Measurements from ENCODE around the gene MLH3.
"Not testable (repeated sequence)": the region's sequence is repeated elsewhere in the genome, so short reads cannot be mapped to it uniquely, and the experiment has no call there.

MLH3 gene

DNA sequence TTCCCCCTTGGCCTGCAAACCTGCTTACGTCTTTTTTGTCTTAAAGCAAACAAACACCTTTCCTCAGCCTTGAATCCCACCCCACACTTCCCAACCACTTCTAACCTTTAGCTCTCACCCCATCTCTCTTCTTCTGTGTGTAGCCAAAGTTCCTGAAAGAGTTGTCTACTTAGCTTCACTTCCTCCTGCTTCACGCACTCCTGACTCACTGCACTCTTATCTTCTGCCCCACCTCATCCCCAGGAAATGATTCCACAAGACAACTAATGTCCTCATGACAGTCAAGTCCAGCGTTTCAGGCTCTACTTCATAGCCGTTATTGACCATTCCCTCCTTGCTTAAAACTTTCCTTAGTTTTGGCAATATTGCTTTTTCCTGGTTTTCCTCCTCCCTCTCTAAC is 26.2 kb downstream of the MLH3 start:
- DNase-seq, result no peak

DNA sequence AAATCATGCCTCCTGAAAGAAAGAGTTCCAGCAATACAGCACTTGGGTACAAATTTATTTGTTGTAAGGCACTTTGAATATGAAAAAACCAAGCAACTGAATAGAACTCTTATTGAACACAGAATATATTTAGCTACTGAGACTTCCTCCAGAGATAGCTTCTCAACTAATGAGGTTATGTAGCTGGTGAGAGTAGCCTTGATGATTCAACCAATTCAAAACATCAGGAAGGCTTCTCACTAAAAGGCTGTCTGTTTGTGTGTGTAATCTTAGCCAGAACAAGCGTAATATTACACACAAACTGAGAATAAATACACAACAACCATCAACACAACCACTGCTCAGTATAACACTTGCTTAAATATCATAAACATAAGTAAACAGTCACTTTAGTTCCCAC is 28.2 kb downstream of the MLH3 start:
- no peak for DNase-seq

DNA sequence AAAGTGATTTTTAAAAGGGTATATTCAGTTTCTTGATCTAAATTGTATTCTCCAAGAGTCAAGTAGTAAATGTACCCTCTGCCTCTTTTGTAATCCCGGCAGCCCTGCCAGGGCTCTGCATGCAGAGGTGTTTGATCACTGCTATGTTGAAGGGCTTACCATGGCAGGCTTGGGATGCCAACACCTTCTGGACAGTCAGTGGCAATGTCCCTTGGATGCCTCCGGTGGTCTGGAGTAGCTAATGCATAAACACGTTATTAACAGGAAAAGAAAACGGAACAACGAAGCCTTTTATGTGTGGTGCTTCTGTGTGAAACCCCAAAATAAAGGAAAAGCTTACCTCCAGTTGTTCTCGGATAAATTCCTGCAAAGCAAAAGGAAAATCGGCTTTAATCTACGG is 28.6 kb downstream of the MLH3 start:
- no peak for DNase-seq

DNA sequence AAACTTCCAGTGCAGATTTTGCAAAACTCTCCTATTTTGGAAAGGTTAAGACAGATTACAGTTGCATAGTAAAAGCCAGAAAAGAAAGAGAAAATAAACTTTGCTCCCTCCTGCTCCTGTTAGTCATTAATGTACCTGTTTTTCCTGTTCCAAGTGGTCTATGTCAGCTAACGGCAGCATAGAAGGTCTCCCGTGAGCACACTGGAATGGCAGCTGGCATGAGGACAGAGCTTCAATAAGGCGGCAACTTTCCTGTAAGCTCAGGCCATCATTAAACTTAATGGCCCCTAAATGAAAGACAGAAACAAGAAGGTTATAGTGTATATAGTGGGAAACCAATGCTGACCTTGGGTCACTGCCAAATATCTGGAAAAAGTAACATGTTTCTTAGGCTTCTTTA is 32.6 kb downstream of the MLH3 start:
- DNase-seq, result no peak

DNA sequence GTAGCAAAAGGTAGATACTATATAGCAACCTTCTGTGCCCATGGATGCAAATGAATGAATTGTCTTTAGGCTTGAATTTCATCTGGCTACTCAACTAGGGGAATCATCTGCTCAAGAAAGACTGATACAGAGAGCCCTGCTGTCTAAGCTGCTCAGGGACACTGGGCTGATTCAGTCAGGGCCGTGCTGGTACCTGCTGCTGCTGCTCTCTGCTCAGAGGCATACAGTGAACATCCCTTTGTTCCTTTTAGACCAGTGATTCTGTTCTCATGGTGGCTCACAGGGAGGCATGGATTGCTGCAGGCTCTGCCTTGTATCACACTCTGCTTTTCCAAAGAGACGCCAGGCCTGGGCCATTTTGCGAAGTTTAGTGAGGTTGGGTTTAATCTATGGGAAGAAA is 34.5 kb downstream of the MLH3 start:
- DNase-seq, result no peak

DNA sequence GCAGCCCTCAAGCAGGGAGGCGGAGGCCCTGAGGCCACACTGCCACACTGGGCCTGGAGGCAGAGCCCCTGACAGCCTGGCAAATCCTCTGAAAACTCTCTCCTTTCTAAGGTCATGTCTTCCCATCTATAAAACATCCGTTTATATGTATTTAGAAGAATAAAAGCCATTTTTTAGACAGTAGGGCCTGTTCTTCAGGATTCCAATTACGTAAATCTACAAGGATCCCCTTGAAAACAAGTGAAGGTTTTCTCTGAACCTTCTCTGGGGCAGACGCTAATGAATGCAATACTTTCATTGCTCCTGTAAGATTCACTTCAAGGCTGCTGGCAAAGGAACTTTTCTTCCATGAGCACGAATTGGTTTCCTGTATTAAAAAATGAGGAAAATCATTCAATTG is 35.8 kb downstream of the MLH3 start:
- DNase-seq, result no peak

DNA sequence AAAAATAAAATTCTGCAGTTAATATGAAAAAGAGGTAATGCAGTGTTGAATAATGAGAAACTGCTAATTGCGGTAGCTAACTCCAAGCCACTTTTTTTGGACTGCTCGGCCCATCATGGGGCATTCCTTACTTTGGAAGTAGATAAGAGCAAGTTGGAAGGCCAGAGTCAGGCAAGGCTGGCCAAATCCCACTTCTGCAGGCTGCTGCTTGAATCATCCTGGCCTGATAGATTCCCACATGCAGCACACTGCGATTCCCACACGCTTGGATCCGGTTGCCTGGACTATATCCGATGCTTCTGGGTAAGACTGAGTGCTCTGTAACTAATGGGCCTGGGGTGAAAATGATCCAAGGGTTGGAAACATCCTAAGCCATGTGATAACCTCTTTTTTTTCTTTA is 38.0 kb downstream of the MLH3 start:
- no peak for DNase-seq

DNA sequence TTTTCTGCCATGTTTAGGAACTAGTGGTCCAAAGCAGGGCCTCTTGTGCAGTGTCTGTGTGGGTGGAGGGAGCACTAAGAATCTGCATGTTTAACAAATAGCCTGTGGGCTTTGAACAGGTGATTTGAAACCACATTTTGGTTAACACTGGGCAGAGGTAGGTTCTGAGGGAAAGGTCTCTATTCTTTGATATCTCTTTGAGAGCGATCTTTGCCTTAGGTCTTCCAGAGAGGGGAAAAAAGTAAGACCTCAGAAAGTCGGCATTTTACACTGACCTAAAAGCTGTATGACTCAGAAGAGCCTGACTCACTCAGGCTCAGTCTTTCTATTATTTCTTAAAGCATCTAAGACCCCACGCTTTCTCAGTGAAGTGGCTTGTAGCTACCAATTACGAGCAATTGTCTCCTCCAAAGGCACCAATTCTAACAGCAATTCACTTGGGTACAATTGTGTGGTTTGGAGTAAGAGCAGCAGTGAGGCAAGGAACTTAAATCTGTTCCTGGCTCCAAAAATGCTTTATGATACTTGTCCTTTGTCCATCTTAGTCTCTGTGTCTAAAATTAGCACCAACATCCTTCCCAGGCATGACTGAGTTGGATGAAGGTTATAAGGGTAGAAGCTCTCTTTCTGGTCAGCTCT is 39.8 kb downstream of the MLH3 start:
- peak; percentile 61 for DNase-seq

DNA sequence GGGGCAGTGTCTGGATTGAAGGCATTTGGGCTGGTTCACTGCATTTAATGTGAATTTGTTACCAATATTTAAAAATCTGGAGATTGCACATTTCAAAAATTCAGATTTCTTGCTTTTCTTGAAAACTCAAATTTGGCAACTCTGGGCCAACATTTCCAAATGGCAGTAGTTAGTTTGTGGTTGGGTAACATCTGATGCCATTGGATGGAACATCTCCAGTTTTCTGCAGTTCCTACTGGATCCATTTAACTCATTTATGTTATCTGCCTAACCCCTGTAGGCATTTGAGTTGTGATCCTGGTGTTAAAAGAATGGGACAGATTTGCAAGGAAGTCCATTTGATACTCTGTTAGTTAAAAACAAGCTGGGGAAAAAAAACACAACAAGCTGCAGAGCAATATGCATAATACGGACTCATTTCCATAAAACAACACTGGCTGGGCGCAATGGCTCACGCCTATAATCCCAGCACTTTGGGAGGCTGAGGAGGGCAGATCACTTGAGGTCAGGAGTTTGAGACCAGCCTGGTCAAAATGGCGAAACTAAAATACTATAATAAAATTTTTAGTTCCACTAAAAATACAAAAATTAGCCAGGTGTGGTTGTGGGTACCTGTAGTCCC is 40.7 kb downstream of the MLH3 start:
- DNase-seq, result no peak

DNA sequence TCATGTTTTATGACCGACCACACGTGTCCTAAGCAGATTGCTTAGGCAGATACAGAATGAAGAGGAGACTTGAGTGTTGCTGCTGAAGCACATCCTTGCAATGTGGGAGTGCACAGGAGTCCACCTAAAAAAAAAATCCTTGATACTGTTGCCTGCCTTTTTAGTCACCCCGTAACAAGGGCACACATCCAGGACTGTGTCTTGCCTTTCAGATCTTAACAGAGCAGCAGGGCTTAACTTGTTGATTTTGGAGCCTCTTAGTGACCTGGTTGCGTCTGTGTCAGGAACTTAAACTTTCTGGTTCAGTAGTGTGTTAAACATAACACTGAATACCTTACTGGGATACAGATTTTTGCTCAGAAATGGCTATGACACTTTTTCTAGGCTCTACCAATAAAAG is 42.1 kb downstream of the MLH3 start:
- no peak for DNase-seq

DNA sequence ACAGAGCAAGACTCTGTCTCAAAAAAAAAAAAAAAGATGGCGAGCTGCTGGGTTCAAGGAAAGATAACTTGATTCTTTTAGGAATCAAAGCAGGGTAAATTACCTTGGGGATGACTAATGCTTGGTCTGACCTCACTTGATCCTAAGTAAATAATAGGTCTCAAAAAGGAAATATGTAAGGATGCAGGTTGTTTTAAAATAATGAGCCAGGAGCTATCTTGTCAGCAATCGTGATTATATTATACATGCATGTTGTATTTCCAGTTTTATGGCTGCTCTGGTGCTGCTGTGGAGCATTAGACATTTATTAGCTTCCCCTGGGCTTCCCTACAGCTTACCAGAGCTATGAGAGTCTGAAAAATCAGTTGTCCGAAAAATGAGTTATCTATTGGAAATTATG is 45.9 kb downstream of the MLH3 start:
- no peak for DNase-seq

DNA sequence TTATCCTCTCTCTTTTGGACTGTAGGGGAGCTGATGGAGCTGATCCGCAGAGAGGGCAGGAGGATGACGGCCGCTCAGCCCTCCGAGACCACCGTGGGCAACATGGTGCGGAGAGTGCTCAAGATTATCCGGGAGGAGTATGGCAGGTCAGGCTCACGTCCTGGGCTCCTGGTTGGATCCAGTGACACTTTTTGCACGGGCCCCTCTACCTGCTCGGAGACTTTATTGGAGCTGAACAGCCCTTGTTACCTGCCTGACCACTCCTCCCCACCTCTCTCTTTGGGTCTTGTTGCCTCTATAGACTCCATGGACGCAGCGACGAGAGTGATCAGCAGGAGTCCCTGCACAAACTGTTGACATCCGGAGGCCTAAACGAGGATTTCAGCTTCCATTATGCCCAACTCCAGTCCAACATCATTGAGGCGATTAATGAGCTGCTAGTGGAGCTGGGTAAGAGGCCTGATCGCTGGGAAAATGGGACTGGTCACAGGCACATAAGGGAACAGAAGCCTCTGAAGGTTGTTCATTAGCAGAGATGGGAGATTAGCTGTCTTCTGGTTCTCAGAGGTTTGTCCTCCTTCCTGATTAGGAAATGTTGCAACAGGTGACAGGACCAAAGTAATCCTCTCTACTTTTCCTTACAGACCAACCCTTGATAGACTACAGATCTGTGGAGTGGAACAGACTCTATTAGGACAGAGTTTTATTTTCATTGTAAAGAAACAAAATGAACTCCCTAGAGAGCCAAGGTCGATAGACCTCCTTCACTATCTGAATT is 47.8 kb downstream of the MLH3 start:
- no peak for DNase-seq

DNA sequence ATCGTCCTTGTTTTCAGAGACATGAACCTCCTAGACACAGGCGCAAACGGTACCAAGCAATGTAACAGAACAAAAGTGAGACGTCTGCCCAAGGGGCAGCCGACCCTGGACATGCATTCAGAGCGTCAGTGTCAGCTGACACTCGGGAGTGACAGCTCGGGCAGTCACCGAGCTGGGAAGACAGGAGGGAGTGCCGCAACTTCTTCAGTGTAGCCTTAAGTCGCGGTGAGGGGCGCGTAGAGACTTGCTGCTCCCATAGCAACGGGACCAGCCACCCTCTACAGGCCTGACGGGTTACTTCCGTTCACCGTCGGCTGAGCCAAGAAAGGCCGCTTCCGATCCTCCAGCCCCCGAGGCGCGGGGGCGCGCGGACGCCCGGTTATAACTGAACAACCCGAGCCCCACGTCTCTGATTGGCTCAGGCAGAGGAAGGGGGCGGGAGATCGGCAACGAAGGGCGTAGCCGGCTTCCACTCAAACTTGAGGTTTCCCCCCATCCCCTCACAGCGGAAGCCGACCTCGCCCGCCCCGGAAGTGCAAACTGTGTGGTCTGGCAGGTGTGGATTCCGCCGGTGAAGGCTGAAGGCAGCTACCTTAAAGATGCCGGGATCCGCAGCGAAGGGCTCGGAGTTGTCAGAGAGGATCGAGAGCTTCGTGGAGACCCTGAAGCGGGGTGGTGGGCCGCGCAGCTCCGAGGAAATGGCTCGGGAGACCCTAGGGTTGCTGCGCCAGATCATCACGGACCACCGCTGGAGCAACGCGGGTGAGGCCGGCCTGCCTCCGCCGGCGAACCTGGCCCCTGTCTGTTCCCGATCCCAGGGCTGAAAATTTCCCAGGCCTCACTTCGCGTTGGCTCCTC is 48.6 kb downstream of the MLH3 start, which contains the start of gene EIF2B2:
Gene EIF2B2 (plus strand): TSS at position 530 of the 858 bp plus-strand sequence. CDS start 70 bp downstream, at position 600.
- DNase-seq, result peak; percentile 96

DNA sequence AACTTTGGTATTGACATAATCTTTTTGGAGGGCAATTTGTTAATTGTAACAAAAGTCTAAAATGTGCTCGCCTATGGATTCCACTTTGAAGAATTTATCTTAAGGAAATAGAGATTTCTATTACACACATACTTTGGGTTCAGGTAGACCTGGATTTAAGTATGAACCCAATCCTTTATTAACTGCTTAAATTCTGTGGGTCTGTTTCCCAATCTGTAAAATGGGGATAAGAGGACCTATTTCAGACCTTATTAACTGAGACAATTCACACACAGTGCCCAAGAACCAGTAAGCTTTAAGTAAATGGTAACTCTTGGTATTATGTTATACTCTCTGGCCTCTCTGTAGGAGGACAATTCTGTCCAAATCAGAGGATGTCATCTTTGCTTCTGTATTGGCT is 49.4 kb downstream of the MLH3 start:
- DNase-seq, result no peak

DNA sequence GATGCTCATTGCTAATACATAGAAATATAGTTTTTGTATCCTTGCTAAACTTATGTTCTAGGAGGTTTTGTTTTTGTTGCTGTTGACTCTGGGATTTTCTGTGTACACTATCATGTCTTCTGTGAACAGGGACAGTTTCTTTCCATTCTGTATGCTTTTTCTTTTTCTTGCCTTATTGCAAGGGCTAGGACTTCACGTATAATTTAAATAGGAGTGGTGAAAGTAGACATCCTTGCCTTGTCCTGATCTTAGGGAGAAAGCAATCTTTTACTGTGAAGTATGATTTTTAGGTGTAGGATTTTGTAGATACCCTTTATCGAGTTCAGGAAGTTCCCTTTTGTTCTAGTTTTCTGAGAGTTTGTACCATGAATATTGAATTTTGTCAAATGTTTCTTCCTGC is 50.0 kb downstream of the MLH3 start:
- DNase-seq, result no peak

DNA sequence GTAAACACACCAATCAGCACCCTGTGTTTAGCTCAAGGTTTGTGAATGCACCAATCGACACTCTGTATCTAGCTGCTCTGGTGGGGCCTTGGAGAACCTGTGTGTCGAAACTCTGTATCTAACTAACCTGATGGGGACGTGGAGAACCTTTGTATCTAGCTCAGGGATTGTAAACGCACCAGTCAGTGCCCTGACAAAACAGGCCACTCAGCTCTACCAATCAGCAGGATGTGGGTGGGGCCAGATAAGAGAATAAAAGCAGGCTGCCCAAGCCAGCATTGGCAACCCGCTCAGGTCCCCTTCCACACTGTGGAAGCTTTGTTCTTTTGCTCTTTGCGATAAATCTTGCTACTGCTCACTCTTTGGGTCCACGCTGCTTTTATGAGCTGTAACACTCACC is 55.5 kb downstream of the MLH3 start:
- DNase-seq, result not testable (repeated sequence)

DNA sequence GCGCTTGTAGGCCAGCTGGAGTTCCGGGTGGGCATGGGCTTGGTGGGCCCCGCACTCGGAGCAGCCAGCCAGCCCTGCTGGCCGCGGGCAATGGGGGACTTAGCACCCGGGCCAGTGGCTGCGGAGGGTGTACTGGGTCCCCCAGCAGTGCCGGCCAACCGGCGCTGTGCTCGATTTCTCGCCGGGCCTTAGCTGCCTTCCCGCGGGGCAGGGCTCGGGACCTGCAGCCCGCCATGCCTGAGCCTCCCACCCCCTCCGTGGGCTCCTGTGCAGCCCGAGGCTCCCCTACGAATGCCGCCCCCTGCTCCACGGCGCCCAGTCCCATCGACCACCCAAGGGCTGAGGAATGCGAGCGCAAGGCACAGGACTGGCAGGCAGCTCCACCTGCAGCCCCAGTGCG is 57.1 kb downstream of the MLH3 start:
- DNase-seq, result not testable (repeated sequence)

DNA sequence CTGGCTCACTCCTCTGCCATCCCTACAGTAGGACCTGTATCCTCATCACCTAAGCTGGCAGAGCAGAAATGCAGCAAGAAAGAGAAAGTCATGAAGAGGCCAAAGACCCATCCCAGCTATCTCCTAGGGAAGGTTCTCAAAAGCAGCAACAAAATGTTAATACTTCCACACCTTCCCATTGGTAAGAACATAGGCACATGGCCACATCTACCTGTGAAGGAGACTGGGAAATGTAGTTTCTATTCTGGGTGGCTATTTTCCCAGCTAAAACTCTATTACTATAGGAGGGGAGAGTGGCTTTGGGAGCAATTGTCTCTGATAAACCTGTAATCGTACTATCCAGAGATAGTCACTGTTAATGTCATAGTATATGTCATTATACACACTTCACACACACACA is 62.3 kb downstream of the MLH3 start:
- no peak for DNase-seq

DNA sequence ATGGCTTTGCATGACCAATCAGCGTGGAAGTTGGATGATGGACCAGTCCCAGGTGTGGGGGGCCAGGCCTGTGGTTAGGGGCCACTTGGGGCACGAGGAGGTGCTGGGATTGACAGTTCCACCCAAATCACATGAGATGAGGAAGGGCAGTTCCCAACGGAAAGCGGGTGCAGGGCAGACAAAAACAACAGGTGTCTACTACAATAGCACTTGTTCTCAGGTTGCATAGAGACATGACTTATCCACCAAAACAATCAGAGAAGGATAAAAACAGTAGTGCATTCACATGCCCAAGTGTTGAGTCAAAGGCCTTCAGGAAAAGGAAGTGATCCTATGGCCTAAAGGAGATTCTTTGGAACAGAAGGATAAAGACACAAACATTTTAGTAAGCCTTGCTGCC is 63.1 kb downstream of the MLH3 start:
- DNase-seq, result peak; percentile 29

DNA sequence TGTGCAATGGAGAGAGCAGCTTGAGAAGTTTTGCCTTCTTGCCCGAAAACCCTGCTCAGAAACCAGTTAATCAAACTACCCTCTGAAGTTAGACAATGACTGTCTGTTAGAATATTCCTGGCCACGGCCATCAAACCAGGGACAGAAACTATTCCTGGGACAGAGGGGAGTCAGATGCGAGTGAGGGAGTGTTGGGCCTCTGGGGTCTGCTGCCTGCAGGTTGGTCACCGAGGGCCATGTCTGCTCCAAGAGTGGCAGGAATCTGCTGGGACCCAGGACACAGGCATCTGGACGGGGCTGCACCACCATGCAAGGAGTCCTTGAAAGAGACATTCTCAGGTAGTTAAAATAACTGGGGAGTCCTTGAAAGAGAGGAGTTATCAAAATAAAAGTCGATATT is 65.5 kb downstream of the MLH3 start:
- no peak for DNase-seq

DNA sequence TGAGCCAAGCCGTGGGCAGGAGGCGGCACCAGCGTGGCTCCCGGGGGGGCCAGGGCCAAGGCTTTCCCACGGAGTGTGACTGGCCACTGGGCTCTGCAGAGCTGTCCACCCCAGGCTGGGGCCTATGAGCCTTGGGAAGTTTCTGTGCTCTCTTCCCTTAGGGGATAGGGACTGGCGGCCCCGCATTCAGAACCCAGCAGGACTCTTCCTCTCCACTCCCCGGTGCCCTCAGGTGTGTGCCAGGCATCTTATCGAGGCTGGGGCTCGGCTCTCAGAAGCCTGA is 66.3 kb downstream of the MLH3 start:
- DNase-seq, result no peak

DNA sequence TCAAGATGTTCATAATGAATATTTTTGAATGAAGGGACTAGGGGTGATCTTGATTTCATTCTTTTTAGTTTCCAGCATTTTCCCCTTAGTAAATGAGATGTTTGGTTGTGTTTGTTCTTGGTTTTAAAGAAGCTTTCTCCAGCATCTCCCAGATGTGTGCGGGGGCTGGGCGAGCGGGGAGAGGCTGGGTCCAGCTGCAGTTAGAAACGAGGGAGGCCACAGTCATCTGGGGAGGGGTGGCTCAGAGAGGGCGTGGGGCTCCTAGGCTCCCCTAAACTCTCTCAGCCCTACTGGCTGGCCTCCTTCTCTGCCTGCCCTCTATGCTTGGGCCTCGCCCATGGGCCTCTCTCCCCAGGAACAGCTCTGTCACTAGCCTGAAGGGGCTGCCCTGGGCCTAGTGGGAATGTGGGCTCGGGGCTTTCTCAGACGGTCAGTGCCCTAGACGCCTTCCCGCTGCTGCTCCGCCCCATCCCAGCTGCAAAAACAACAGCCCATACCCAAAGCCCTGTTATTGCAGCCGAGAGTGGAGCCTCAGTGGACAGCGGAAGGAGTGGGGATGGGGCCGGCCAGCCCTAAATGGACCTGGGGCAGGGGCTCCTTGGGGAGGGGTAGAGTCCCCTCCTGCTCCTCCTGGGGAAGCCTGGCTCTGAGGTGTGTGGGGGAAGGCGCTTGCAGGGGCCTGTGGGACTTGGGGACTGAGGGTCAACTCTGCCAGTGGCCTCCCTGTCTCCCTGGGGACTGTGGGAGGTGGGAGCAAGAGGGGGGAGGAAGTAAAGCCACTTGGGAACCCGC is 66.8 kb downstream of the MLH3 start:
- no peak for DNase-seq

All from fibroblast of skin of abdomen (primary cell).